Panc1 (cell line): ENCODE data around the gene HMOX1. TPM values are rescaled to one million over a fixed set of nuclear protein-coding genes. Genes with fewer than 3 reads are reported as not detected.
A peak's percentile ranks its signal among the peaks of the same experiment; 100 is the strongest.

Experiments used
- ATAC-seq: fragments of 200-7000 bp; cut with Tn5 transposase; 2 replicates; pipeline ENCODE4 v1.9.1; 2020; ENCODE audit warnings: mild to moderate bottlenecking, moderate library complexity
- BruUV-seq: library from RNA; stranded (reverse); fragments of 400-500 nt; replicated peaks from 2 replicates; lab custom pipeline; 2021; lab: Mats Ljungman, UMichigan
- CTCF ChIA-PET: fragments of 300-600 bp; sonication (Branson Sonifier 250); formaldehyde crosslinking; loops from one replicate; lab custom pipeline; 2022; ENCODE audit warnings: antibody characterized with exemption; lab: Charles Lee
- POLR2A ChIA-PET: fragments of 300-600 bp; sonication (Branson Sonifier 250); formaldehyde crosslinking; loops from one replicate; lab custom pipeline; 2022; ENCODE audit warnings: antibody characterized with exemption; lab: Charles Lee
- DNase-seq: peaks from one replicate; pipeline ENCODE4 v3.0.0-alpha.2; 2010; ENCODE audit warnings: low read depth, low spot score
- H3K27ac ChIP-seq: 2 replicates; pipeline ENCODE4 v1.5.1; 2011; ENCODE audit warnings: mild to moderate bottlenecking, low read length, inconsistent platforms
- H3K27me3 ChIP-seq: fragments of 200-500 bp; sonication (Bioruptor generic); 2 replicates; pipeline ENCODE4 v1.6.0; 2014; ENCODE audit warnings: low read length, inconsistent platforms; ENCODE audit not compliant: control insufficient read depth, insufficient read depth
- H3K36me3 ChIP-seq: fragments of 200-500 bp; sonication (Bioruptor generic); 2 replicates; pipeline ENCODE4 v1.5.1; 2014; ENCODE audit warnings: inconsistent platforms, mild to moderate bottlenecking, low read length, moderate library complexity; ENCODE audit not compliant: control insufficient read depth, insufficient read depth
- H3K4me1 ChIP-seq: 2 replicates; pipeline ENCODE4 v1.5.1; 2011; ENCODE audit warnings: inconsistent platforms, mild to moderate bottlenecking, low read length, moderate library complexity; ENCODE audit not compliant: control insufficient read depth, insufficient read depth
- H3K4me3 ChIP-seq, 2 experiments: 2 replicates each; pipeline ENCODE4 v1.5.1; 2011 to 2012; ENCODE audit warnings: low read depth in 2 of 2, low read length in 2 of 2, mild to moderate bottlenecking in 2 of 2, inconsistent platforms in 1 of 2, moderate library complexity in 1 of 2
- H3K9me3 ChIP-seq: fragments of 200-500 bp; sonication (Bioruptor generic); 2 replicates; pipeline ENCODE4 v1.5.1; 2014; ENCODE audit warnings: low read depth, mild to moderate bottlenecking, inconsistent platforms, low read length, moderate library complexity; ENCODE audit not compliant: control insufficient read depth, insufficient read depth
- POLR2AphosphoS5 ChIP-seq: IDR thresholded peaks from 2 replicates; pipeline ENCODE4 v1.6.1; 2012; ENCODE audit warnings: mild to moderate bottlenecking, low read depth, low read length, moderate library complexity
- REST ChIP-seq, 2 experiments: IDR thresholded peaks; 2 replicates each; pipeline ENCODE4 v1.6.1; 2011 to 2012; ENCODE audit warnings: low read depth in 2 of 2, control low read depth in 1 of 2, low read length in 1 of 2, mild to moderate bottlenecking in 1 of 2, moderate library complexity in 1 of 2; ENCODE audit not compliant: insufficient read depth in 1 of 2
- SIN3A ChIP-seq: IDR thresholded peaks from 2 replicates; pipeline ENCODE4 v1.6.1; 2012; ENCODE audit warnings: low read depth, mild to moderate bottlenecking, low read length, moderate library complexity, borderline replicate concordance; ENCODE audit not compliant: insufficient read depth
- TCF7L2 ChIP-seq: IDR thresholded peaks from 2 replicates; pipeline ENCODE4 v1.6.1; 2011; ENCODE audit warnings: mild to moderate bottlenecking, low read depth, low read length, inconsistent platforms
- in situ Hi-C: cut with HindIII; loops from 2 replicates; pipeline ENCODE4 v1.10.0; 2016; ENCODE audit warnings: low sequenced_read_pairs, low pct_unique_long_range_greater_than_20kb
- intact Hi-C: fragments of 100-400 bp; cut with micrococcal nuclease; formaldehyde crosslinking; loops from one replicate; pipeline ENCODE4 v1.10.0; 2022; ENCODE audit not compliant: unreplicated experiment
- total RNA-seq: library from RNA; stranded (reverse); gene quantifications from one replicate; pipeline ENCODE4 v1.2.1, GENCODE V29; 2021; ENCODE audit not compliant: unreplicated experiment
- TF ChIP-seq, protein P1 (sequence below): fragments of 450-650 bp; IDR thresholded peaks from 2 replicates; pipeline ENCODE4 v1.5.1; 2017; ENCODE audit warnings: mild to moderate bottlenecking

The HMOX1 gene
- total RNA-seq, 1 experiment from 2014 or later: 105 TPM

GRCh38 chr22:35393116-35394010, 12.5 kb downstream of the HMOX1 start:
- H3K4me1 ChIP-seq: peaks cover 29% of the 10 kb centered on the region
- DNase-seq (no peak), ATAC-seq (no peak)
- H3K27ac ChIP-seq: peak overlapping the region; percentile 2; the same call in 1 of the 2 replicates
- CTCF ChIA-PET: no interaction called here
- in situ Hi-C loops (no loop called here), intact Hi-C loops (no loop called here)
- H3K36me3 ChIP-seq: no peaks in the 10 kb centered on the region; the same call in 1 of the 2 replicates
- no peak for TF ChIP-seq POLR2AphosphoS5
- TF ChIP-seq, protein P1, sequence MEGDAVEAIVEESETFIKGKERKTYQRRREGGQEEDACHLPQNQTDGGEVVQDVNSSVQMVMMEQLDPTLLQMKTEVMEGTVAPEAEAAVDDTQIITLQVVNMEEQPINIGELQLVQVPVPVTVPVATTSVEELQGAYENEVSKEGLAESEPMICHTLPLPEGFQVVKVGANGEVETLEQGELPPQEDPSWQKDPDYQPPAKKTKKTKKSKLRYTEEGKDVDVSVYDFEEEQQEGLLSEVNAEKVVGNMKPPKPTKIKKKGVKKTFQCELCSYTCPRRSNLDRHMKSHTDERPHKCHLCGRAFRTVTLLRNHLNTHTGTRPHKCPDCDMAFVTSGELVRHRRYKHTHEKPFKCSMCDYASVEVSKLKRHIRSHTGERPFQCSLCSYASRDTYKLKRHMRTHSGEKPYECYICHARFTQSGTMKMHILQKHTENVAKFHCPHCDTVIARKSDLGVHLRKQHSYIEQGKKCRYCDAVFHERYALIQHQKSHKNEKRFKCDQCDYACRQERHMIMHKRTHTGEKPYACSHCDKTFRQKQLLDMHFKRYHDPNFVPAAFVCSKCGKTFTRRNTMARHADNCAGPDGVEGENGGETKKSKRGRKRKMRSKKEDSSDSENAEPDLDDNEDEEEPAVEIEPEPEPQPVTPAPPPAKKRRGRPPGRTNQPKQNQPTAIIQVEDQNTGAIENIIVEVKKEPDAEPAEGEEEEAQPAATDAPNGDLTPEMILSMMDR: no peak
- H3K27me3 ChIP-seq: no peaks in the 10 kb centered on the region
- no peak overlapping the region for H3K4me3 ChIP-seq
- H3K9me3 ChIP-seq: no peaks in the 10 kb centered on the region
- POLR2A ChIA-PET: interaction anchor here (0.7 kb wide), 1 partner anchor 323 kb away, joined by 8 read pairs; no protein-coding TSS in a partner anchor
- no TSS peak for BruUV-seq

- no peaks in the 10 kb centered on the region for H3K9me3 ChIP-seq
- TF ChIP-seq REST (IDR thresholded peaks at IDR 0.05; ENCODE audit: insufficient read depth in 1 of 2, low read depth in 2 of 2, low read length in 1 of 2): no peak
- TF ChIP-seq, protein P1: no peak
- TF ChIP-seq SIN3A: no peak
- TF ChIP-seq POLR2AphosphoS5: no peak
- no peak for TF ChIP-seq TCF7L2
- ChIA-PET CTCF (interaction anchor here (0.6 kb wide), 1 partner anchor 541 kb away, joined by 3 read pairs; no protein-coding TSS in a partner anchor), POLR2A (interaction anchor here (0.6 kb wide), 1 partner anchor 52 kb away, joined by 3 read pairs; no protein-coding TSS in a partner anchor)
- no TSS peak for BruUV-seq
- DNase-seq (no peak), ATAC-seq (no peak)
- no peak overlapping the region for H3K4me3 ChIP-seq
- H3K36me3 ChIP-seq: no peaks in the 10 kb centered on the region; the same call in 1 of the 2 replicates
- in situ Hi-C loops (no loop called here), intact Hi-C loops (no loop called here)
- no peaks in the 10 kb centered on the region for H3K27me3 ChIP-seq
- peaks cover 29% of the 10 kb centered on the region for H3K4me1 ChIP-seq
- 0 out of 2 replicates have a peak overlapping the region, but pooled peaks have one; percentile 2 for H3K27ac ChIP-seq
Measured at GRCh38 chr22:35394011-35394312, 13.1 kb downstream of the HMOX1 start.
